Smooth muscle cell (in vitro differentiated cells): Measurements from ENCODE around the gene PRODH2. TPM values are rescaled to one million over a fixed set of nuclear protein-coding genes. Genes with fewer than 3 reads are reported as not detected.
"Not testable (repeated sequence)": the region's sequence is repeated elsewhere in the genome, so short reads cannot be mapped to it uniquely, and the experiment has no call there.

Source experiments
- DNase-seq: peaks from one replicate; lab custom pipeline; 2025; ENCODE audit not compliant: unreplicated experiment; lab: John Stamatoyannopoulos, UW
- H2AFZ ChIP-seq: fragments of 200-600 bp; sonication (generic); 2 replicates; pipeline ENCODE4 v1.6.0; 2016; ENCODE audit warnings: antibody characterized with exemption, low read depth, mild to moderate bottlenecking
- H3F3A ChIP-seq: fragments of 200-600 bp; sonication (generic); 2 replicates; pipeline ENCODE4 v1.6.0; 2017; ENCODE audit warnings: antibody characterized with exemption, low read depth
- H3K27ac ChIP-seq: fragments of 200-600 bp; sonication (generic); 2 replicates; pipeline ENCODE4 v1.5.1; 2016; ENCODE audit warnings: low read depth, mild to moderate bottlenecking
- H3K27me3 ChIP-seq: fragments of 200-600 bp; sonication (generic); 2 replicates; pipeline ENCODE4 v1.6.1; 2016; ENCODE audit warnings: low read depth, mild to moderate bottlenecking
- H3K36me3 ChIP-seq: fragments of 200-600 bp; sonication (generic); 2 replicates; pipeline ENCODE4 v1.5.1; 2016; ENCODE audit warnings: low read depth
- H3K4me1 ChIP-seq: fragments of 200-600 bp; sonication (generic); 2 replicates; pipeline ENCODE4 v1.5.1; 2016; ENCODE audit warnings: low read depth
- H3K4me2 ChIP-seq: fragments of 200-600 bp; sonication (generic); 2 replicates; pipeline ENCODE4 v1.6.0; 2016; ENCODE audit warnings: mild to moderate bottlenecking
- H3K4me3 ChIP-seq: fragments of 200-600 bp; sonication (generic); 2 replicates; pipeline ENCODE4 v1.5.1; 2016; ENCODE audit warnings: mild to moderate bottlenecking
- H3K79me2 ChIP-seq: fragments of 200-600 bp; sonication (generic); 2 replicates; pipeline ENCODE4 v1.6.0; 2016; ENCODE audit warnings: low read depth, mild to moderate bottlenecking
- H3K9ac ChIP-seq: fragments of 200-600 bp; sonication (generic); 2 replicates; pipeline ENCODE4 v1.6.0; 2016; ENCODE audit warnings: low read depth
- H3K9me3 ChIP-seq: fragments of 200-600 bp; sonication (generic); replicated peaks from 2 replicates; pipeline ENCODE4 v1.5.1; 2016; ENCODE audit warnings: low read depth
- H4K20me1 ChIP-seq: fragments of 200-600 bp; sonication (generic); 2 replicates; pipeline ENCODE4 v1.6.0; 2016; ENCODE audit warnings: low read depth
- WGBS: methylation state at CpG from one replicate; pipeline ENCODE4 v1.1.7; 2016; ENCODE audit warnings: low lambda C conversion rate; 5-methylcytosine and 5-hydroxymethylcytosine counted together
- polyA plus RNA-seq: library from polyadenylated mRNA; unstranded; fragments of >200 nt; fragmentation: Nextera tagmentation; extraction: Ambion mirVana; gene quantifications from 2 replicates; pipeline ENCODE4 v1.2.1, GENCODE V29; 2016
- total RNA-seq: library from RNA; depleted of rRNA; stranded (reverse); fragments of >200 nt; gene quantifications from 2 replicates; pipeline ENCODE4 v1.2.3, GENCODE V29; 2014
- TF ChIP-seq, protein P1 (sequence below): fragments of 200-600 bp; sonication (generic); IDR thresholded peaks from 2 replicates; pipeline ENCODE4 v1.5.1; 2017; ENCODE audit warnings: borderline replicate concordance, mild to moderate bottlenecking, antibody characterized with exemption; ENCODE audit not compliant: insufficient read depth, poor library complexity, severe bottlenecking

PRODH2 gene
- total and polyA plus RNA-seq, 2 experiments from 2014 or later = not detected

DNA sequence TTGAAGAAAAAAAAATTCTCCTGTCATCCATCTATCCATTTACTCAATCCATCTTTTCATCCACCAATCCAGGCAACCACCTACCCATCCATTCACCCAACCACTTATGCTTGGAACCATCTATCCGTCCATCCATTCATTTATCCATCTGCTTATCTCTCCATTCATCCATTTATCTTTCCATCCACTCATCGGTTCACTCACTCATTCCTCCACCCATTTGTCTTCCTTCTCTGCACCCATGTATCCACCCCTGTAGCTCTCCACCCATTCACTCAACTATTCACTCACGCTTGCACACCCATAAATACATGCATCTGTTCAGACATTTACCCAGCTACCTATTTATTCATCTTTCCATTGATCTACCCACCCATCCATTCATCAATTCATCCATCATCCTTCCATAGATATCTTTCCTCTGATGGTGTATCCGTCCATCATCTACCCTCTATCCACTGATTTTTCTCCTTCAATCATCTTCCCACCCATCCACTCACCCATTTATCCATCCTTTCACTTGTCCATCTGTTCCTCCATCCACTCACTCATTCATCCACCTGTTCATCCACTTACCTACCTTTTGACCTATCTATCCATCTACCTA is 30.1 kb upstream of the PRODH2 start:
- Histone ChIP-seq H3K4me3 (no peak overlapping the region), H4K20me1 (no peaks in the 10 kb centered on the region), H3K4me2 (no peak overlapping the region), H3K4me1 (no peaks in the 10 kb centered on the region), H3K27ac (no peak overlapping the region), H3K9ac (no peak overlapping the region), H3K27me3 (peaks cover 58% of the 10 kb centered on the region), H3K9me3 (no peaks in the 10 kb centered on the region), H3K79me2 (no peaks in the 10 kb centered on the region), H2AFZ (no peak overlapping the region), H3F3A (no peaks in the 10 kb centered on the region), H3K36me3 (no peaks in the 10 kb centered on the region)
- DNase-seq = no peak
- TF ChIP-seq, protein P1, sequence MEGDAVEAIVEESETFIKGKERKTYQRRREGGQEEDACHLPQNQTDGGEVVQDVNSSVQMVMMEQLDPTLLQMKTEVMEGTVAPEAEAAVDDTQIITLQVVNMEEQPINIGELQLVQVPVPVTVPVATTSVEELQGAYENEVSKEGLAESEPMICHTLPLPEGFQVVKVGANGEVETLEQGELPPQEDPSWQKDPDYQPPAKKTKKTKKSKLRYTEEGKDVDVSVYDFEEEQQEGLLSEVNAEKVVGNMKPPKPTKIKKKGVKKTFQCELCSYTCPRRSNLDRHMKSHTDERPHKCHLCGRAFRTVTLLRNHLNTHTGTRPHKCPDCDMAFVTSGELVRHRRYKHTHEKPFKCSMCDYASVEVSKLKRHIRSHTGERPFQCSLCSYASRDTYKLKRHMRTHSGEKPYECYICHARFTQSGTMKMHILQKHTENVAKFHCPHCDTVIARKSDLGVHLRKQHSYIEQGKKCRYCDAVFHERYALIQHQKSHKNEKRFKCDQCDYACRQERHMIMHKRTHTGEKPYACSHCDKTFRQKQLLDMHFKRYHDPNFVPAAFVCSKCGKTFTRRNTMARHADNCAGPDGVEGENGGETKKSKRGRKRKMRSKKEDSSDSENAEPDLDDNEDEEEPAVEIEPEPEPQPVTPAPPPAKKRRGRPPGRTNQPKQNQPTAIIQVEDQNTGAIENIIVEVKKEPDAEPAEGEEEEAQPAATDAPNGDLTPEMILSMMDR = no peak
- 81% methylated on average over 4 of the region's 4 CpGs for WGBS

DNA sequence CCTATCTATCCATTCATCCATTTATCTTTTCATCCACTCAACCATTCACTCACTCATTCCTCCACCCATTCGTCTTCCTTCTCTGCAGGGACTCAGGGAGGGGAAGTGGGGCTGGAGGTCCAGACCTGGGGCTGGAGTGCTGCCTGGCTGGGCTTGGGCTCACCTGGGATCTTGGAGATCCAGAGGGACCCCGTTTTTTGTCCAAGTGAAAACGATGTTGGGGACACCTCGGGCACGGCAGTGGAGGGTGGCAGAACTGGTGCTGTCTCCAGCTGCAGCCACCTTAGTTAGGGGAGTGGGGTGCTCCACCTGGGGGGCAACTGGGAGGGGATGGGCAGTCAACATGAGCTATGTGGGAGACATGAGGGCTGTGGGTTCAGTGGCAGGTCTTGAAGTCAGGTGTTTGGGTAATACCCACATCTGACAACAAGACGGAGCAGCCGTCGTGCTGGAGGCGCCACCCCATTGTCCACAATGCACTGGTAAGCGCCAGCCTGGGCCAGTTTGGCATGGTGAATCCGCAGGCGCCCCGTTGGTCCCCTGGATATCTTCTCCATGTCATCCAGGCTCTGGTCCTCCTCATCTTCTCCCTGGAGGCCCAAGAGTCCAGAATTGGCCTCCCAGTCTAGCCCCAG is 29.4 kb upstream of the PRODH2 start:
- TF ChIP-seq, protein P1 = no peak
- Histone ChIP-seq H2AFZ (no peak overlapping the region), H3K9ac (no peak overlapping the region), H3K27me3 (peaks cover 52% of the 10 kb centered on the region), H3K9me3 (no peaks in the 10 kb centered on the region), H4K20me1 (no peaks in the 10 kb centered on the region), H3K79me2 (no peaks in the 10 kb centered on the region), H3K4me3 (no peak overlapping the region), H3K27ac (no peak overlapping the region), H3K36me3 (no peaks in the 10 kb centered on the region), H3F3A (no peaks in the 10 kb centered on the region), H3K4me2 (no peak overlapping the region), H3K4me1 (no peaks in the 10 kb centered on the region)
- WGBS = 81% methylated on average over 13 of the region's 13 CpGs
- DNase-seq = no peak

DNA sequence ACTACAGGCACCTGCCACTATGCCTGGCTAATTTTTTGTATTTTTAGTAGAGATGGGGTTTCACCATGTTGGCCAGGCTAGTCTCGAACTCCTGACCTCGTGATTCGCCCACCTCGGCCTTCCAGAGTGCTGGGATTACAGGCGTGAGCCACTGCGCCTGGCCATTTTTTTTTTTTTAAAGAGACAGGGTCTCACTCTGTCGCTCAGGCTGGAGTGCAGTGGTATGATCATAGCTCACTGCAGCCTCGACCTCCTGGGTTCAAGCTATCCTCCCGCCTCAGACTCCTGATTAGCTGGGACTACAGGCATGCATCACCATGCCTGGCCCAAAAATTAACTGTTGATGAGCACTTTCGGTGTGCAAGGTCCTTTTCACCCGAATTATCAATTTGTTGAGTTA is 23.5 kb upstream of the PRODH2 start:
- not testable (repeated sequence) for H3K27ac ChIP-seq

DNA sequence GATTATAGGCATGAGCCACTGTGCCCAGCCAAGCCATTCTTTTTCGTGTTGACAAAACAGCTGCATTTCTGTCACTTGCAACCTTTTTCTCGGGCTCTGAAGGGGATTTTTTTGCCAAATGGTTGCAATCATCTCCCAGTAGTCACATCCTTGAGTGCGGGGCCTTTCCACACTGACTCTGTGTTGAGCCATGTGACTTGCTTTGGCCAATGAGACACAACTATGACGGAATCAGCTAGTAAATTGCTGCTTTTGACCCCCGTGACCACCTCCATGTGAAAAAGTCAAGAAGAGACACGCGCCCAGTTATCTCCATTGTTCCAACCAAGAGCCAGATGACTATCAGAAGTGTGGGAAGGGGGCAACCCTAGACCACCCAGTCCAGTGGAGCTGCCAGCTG is 21.3 kb upstream of the PRODH2 start:
- Histone ChIP-seq H2AFZ (no peak overlapping the region), H3K36me3 (no peaks in the 10 kb centered on the region), H4K20me1 (no peaks in the 10 kb centered on the region), H3K27me3 (peaks cover 10% of the 10 kb centered on the region), H3K4me1 (no peaks in the 10 kb centered on the region), H3K79me2 (no peaks in the 10 kb centered on the region), H3F3A (no peaks in the 10 kb centered on the region), H3K4me3 (no peak overlapping the region), H3K4me2 (no peak overlapping the region), H3K9me3 (no peaks in the 10 kb centered on the region), H3K27ac (no peak overlapping the region), H3K9ac (no peak overlapping the region)
- DNase-seq = no peak
- TF ChIP-seq, protein P1 = no peak
- WGBS = 71% methylated on average over 7 of the region's 7 CpGs

More for the DNA sequence above, 23.5 kb upstream of the PRODH2 start:
- not testable (repeated sequence) for H3K9ac ChIP-seq, H3K9me3 ChIP-seq, H4K20me1 ChIP-seq, H3K79me2 ChIP-seq, DNase-seq, H3K4me3 ChIP-seq, H2AFZ ChIP-seq, H3K27me3 ChIP-seq, H3K4me2 ChIP-seq, H3K4me1 ChIP-seq, H3K36me3 ChIP-seq, H3F3A ChIP-seq
- WGBS = 72% methylated on average over 11 of the region's 11 CpGs
